HepG2 (cell line): ENCODE results near the gene ASPM. TPM values are rescaled to one million over a fixed set of nuclear protein-coding genes. Genes with fewer than 3 reads are reported as not detected.

Experiments used
- ATAC-seq: fragments of 200-7000 bp; cut with Tn5 transposase; 3 replicates; pipeline ENCODE4 v1.9.1; 2020; ENCODE audit warnings: mild to moderate bottlenecking, moderate library complexity
- BruUV-seq: library from RNA; stranded (reverse); fragments of 400-500 nt; replicated peaks from 2 replicates; lab custom pipeline; 2021; lab: Mats Ljungman, UMichigan
- CTCF ChIA-PET: fragments of 300-600 bp; formaldehyde crosslinking; extraction: SDS; loops from one replicate; lab custom pipeline; 2021; ENCODE audit warnings: low total read pairs, inconsistent platforms, low intra/inter-chr PET ratio; lab: Yijun Ruan, JAX
- POLR2A ChIA-PET: fragments of 350-600 bp; sonication (Branson Sonifier 250); formaldehyde crosslinking; loops from one replicate; lab custom pipeline; 2020; ENCODE audit warnings: antibody characterized with exemption, inconsistent platforms; lab: Yijun Ruan, JAX
- DNase-seq: peaks from one replicate; pipeline ENCODE4 v3.0.0-alpha.2; 2015; ENCODE audit warnings: low spot score
- FAIRE-seq: peaks from 3 replicates; lab custom pipeline; 2011; peaks lifted over from hg19 to GRCh38; lab: Jason Lieb, UNC
- H2AFZ ChIP-seq: one replicate; pipeline ENCODE4 v1.6.1; 2011; ENCODE audit warnings: low read length, inconsistent platforms
- H3K27ac ChIP-seq: fragments of 300-600 bp; 3 replicates; pipeline ENCODE4 v1.8.0; 2011; ENCODE audit warnings: mixed run types, mild to moderate bottlenecking, mixed read lengths, low read length, inconsistent platforms; ENCODE audit not compliant: insufficient read depth; ENCODE audit errors: extremely low read length
- H3K27me3 ChIP-seq, 2 experiments: fragments of 200-600 bp in 1 of 2; 2 replicates in 1 of 2; 3 replicates in 1 of 2; pipeline versions ENCODE4 v1.6.0 to v1.8.0; 2011; ENCODE audit warnings: low read length in 2 of 2, mild to moderate bottlenecking in 2 of 2, moderate library complexity in 2 of 2, inconsistent platforms in 1 of 2; ENCODE audit not compliant: insufficient read depth in 2 of 2, control insufficient read depth in 1 of 2
- H3K36me3 ChIP-seq, 2 experiments: fragments of 200-600 bp in 1 of 2; replicated peaks in 1 of 2; 2 replicates in 1 of 2; 3 replicates in 1 of 2; pipeline versions ENCODE4 v1.5.1 to v1.8.0; 2011; ENCODE audit warnings: low read length in 2 of 2, inconsistent platforms in 1 of 2; ENCODE audit not compliant: insufficient read depth in 2 of 2, control insufficient read depth in 1 of 2
- H3K4me1 ChIP-seq: 2 replicates; pipeline ENCODE4 v1.5.1; 2012; ENCODE audit warnings: low read length, inconsistent platforms; ENCODE audit not compliant: insufficient read depth
- H3K4me2 ChIP-seq: 2 replicates; pipeline ENCODE4 v1.6.0; 2011; ENCODE audit warnings: low read depth, low read length, inconsistent platforms
- H3K4me3 ChIP-seq, 3 experiments: fragments of 200-600 bp in 1 of 3; sonication (generic), shearing (Covaris generic) in 1 of 3; replicated peaks in 1 of 3; 2 replicates each; pipeline ENCODE4 v1.5.1; 2011 to 2016; ENCODE audit warnings: low read length in 3 of 3, inconsistent platforms in 2 of 3, low read depth in 2 of 3, mild to moderate bottlenecking in 2 of 3, control low read depth in 1 of 3, mixed read lengths in 1 of 3; ENCODE audit not compliant: insufficient read depth in 1 of 3
- H3K79me2 ChIP-seq: one replicate; pipeline ENCODE4 v1.6.1; 2011; ENCODE audit warnings: low read length, inconsistent platforms; ENCODE audit not compliant: insufficient read depth
- H3K9ac ChIP-seq: 2 replicates; pipeline ENCODE4 v1.6.0; 2011; ENCODE audit warnings: mild to moderate bottlenecking, low read depth, low read length, inconsistent platforms; ENCODE audit not compliant: insufficient read depth
- H3K9me3 ChIP-seq: 2 replicates; pipeline ENCODE4 v1.5.1; 2012; ENCODE audit warnings: mild to moderate bottlenecking, low read length
- H4K20me1 ChIP-seq: 2 replicates; pipeline ENCODE4 v1.6.0; 2011; ENCODE audit warnings: inconsistent platforms, mild to moderate bottlenecking, low read length, moderate library complexity; ENCODE audit not compliant: insufficient read depth
- ATF7-NPFF ChIP-seq: sonication (generic); formaldehyde crosslinking; IDR thresholded peaks from 2 replicates; pipeline ENCODE4 v1.8.1; 2023; ENCODE audit warnings: mild to moderate bottlenecking, low read depth, missing genetic modification reagents, moderate library complexity
- CCAR2 ChIP-seq: fragments of 200-400 bp; formaldehyde crosslinking; optimal IDR thresholded peaks from 2 replicates; pipeline ENCODE3; 2018; ENCODE audit warnings: low read depth, mild to moderate bottlenecking, low read length, moderate library complexity
- FOXO1 ChIP-seq: sonication (generic); formaldehyde crosslinking; IDR thresholded peaks from 2 replicates; pipeline ENCODE4 v1.4.0; 2020; ENCODE audit warnings: missing genetic modification reagents
- GFI1 ChIP-seq: sonication (generic); formaldehyde crosslinking; IDR thresholded peaks from 2 replicates; pipeline ENCODE4 v1.5.0; 2020; ENCODE audit warnings: missing genetic modification reagents, mild to moderate bottlenecking, borderline replicate concordance
- MAFF ChIP-seq: IDR thresholded peaks from 2 replicates; pipeline ENCODE4 v1.6.1; 2011; ENCODE audit warnings: low read depth, low read length, improper control_type of control experiment
- THYN1 ChIP-seq: sonication (generic); formaldehyde crosslinking; IDR thresholded peaks from 2 replicates; pipeline ENCODE4 v1.8.1; 2023; ENCODE audit warnings: low read depth, mild to moderate bottlenecking, moderate library complexity, missing genetic modification reagents, borderline replicate concordance
- TRIM22 ChIP-seq: fragments of 450-650 bp; IDR thresholded peaks from 2 replicates; pipeline ENCODE4 v1.6.1; 2017
- ZFX ChIP-seq: sonication (generic); formaldehyde crosslinking; IDR thresholded peaks from 2 replicates; pipeline ENCODE4 v1.4.0; 2020; ENCODE audit warnings: mild to moderate bottlenecking, low read depth, missing genetic modification reagents, moderate library complexity
- ZNF263 ChIP-seq: sonication (generic); formaldehyde crosslinking; IDR thresholded peaks from 2 replicates; pipeline ENCODE4 v1.4.0; 2020; ENCODE audit warnings: missing genetic modification reagents
- ZNF292 ChIP-seq: sonication (generic); formaldehyde crosslinking; IDR thresholded peaks from 2 replicates; pipeline ENCODE4 v1.8.1; 2022; ENCODE audit warnings: mild to moderate bottlenecking, low read depth, missing genetic modification reagents, borderline replicate concordance
- ZNF44 ChIP-seq: sonication (generic); formaldehyde crosslinking; IDR thresholded peaks from 2 replicates; pipeline ENCODE4 v1.5.1; 2020; ENCODE audit warnings: mild to moderate bottlenecking, missing genetic modification reagents
- ZNF619 ChIP-seq: sonication (generic); formaldehyde crosslinking; IDR thresholded peaks from 2 replicates; pipeline ENCODE4 v1.4.0; 2020; ENCODE audit warnings: mild to moderate bottlenecking, missing genetic modification reagents
- ZNF766 ChIP-seq: sonication (generic); formaldehyde crosslinking; IDR thresholded peaks from 2 replicates; pipeline ENCODE4 v1.5.0; 2020; ENCODE audit warnings: missing genetic modification reagents, borderline replicate concordance
- whole genome bisulfite sequencing: methylation state at CpG from one replicate; pipeline ENCODE4 v1.1.6; 2017; ENCODE audit warnings: low lambda C conversion rate; 5-methylcytosine and 5-hydroxymethylcytosine counted together
- in situ Hi-C: cut with HindIII; loops from 2 replicates; pipeline ENCODE4 v1.10.0; 2017; ENCODE audit warnings: low pct_unique_long_range_greater_than_20kb; ENCODE audit not compliant: extremely low pct_ligation_motif_present
- intact Hi-C: fragments of 100-400 bp; cut with micrococcal nuclease; formaldehyde crosslinking; loops from one replicate; pipeline ENCODE4 v1.10.0; 2022; ENCODE audit not compliant: unreplicated experiment
- polyA plus RNA-seq, 8 experiments: library from polyadenylated mRNA; depleted of rRNA in 3 of 8; stranded (reverse) in 7 of 8; unstranded in 1 of 8; fragments of >200 nt; fragmentation: Illumina TruSeq in 4 of 8; extraction: Trizol in 4 of 8; gene quantifications; 2 replicates each; pipeline versions ENCODE4 v1.2.1 to v1.2.3, GENCODE V29; 2011 to 2016; ENCODE audit warnings: low read depth in 4 of 8, missing spikeins in 1 of 8, mixed read lengths in 1 of 8; ENCODE audit not compliant: insufficient read depth in 1 of 8
- total RNA-seq, 5 experiments: library from RNA; depleted of rRNA; stranded (reverse); fragments of >200 nt; fragmentation: Illumina TruSeq; extraction: Trizol; gene quantifications; 2 replicates each; pipeline ENCODE4 v1.2.3, GENCODE V29; 2016; ENCODE audit warnings: low read depth in 1 of 5
- TF ChIP-seq, protein P1 (sequence below): sonication (generic); formaldehyde crosslinking; IDR thresholded peaks from 2 replicates; pipeline ENCODE4 v1.4.0; 2020; ENCODE audit warnings: missing genetic modification reagents, low read depth, mild to moderate bottlenecking, borderline replicate concordance
- TF ChIP-seq, protein P2 (sequence below): sonication (generic); formaldehyde crosslinking; IDR thresholded peaks from 2 replicates; pipeline ENCODE4 v1.5.1; 2020; ENCODE audit warnings: missing genetic modification reagents, mild to moderate bottlenecking, borderline replicate concordance
- TF ChIP-seq, protein P3 (sequence below): sonication (generic); formaldehyde crosslinking; IDR thresholded peaks from 2 replicates; pipeline ENCODE4 v1.8.0; 2023; ENCODE audit warnings: mild to moderate bottlenecking, missing genetic modification reagents

ASPM gene
- total and polyA plus RNA-seq, 2 of the 13 experiments (the other 11 are each of a cell fraction or from before 2014, with no cell fraction given): 7.7 to 29.1 TPM

GRCh38 chr1:197137322-197137721, 9.1 kb downstream of the ASPM start:
- Histone ChIP-seq H3K79me2 (peaks cover 9% of the 10 kb centered on the region), H3K4me1 (peaks cover 24% of the 10 kb centered on the region)
- in situ Hi-C loops: no loop called here
- TF ChIP-seq THYN1: no peak
- no peak for TF ChIP-seq ZNF619 (CRISPR knock-in tag)
- TF ChIP-seq, protein P1, sequence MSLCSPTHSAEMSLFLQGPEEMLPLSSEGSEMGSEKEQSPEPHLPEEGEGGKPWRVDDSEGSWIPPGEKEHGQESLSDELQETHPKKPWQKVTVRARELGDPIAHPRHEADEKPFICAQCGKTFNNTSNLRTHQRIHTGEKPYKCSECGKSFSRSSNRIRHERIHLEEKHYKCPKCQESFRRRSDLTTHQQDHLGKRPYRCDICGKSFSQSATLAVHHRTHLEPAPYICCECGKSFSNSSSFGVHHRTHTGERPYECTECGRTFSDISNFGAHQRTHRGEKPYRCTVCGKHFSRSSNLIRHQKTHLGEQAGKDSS (CRISPR knock-in tag): no peak
- TF ChIP-seq GFI1 (CRISPR knock-in tag): no peak
- no peak for TF ChIP-seq ZNF263
- TF ChIP-seq ZNF44 (CRISPR knock-in tag): no peak
- TF ChIP-seq MAFF: no peak
- no peak for TF ChIP-seq ZNF292
- TF ChIP-seq ATF7-NPFF (CRISPR knock-in tag): no peak
- TF ChIP-seq ZNF766 (CRISPR knock-in tag): no peak
- TF ChIP-seq FOXO1 (CRISPR knock-in tag): no peak
- TF ChIP-seq ZFX: no peak
- no peak for TF ChIP-seq CCAR2
- TF ChIP-seq, protein P2, sequence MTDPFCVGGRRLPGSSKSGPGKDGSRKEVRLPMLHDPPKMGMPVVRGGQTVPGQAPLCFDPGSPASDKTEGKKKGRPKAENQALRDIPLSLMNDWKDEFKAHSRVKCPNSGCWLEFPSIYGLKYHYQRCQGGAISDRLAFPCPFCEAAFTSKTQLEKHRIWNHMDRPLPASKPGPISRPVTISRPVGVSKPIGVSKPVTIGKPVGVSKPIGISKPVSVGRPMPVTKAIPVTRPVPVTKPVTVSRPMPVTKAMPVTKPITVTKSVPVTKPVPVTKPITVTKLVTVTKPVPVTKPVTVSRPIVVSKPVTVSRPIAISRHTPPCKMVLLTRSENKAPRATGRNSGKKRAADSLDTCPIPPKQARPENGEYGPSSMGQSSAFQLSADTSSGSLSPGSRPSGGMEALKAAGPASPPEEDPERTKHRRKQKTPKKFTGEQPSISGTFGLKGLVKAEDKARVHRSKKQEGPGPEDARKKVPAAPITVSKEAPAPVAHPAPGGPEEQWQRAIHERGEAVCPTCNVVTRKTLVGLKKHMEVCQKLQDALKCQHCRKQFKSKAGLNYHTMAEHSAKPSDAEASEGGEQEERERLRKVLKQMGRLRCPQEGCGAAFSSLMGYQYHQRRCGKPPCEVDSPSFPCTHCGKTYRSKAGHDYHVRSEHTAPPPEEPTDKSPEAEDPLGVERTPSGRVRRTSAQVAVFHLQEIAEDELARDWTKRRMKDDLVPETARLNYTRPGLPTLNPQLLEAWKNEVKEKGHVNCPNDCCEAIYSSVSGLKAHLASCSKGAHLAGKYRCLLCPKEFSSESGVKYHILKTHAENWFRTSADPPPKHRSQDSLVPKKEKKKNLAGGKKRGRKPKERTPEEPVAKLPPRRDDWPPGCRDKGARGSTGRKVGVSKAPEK (CRISPR knock-in tag): no peak
- TF ChIP-seq, protein P3, sequence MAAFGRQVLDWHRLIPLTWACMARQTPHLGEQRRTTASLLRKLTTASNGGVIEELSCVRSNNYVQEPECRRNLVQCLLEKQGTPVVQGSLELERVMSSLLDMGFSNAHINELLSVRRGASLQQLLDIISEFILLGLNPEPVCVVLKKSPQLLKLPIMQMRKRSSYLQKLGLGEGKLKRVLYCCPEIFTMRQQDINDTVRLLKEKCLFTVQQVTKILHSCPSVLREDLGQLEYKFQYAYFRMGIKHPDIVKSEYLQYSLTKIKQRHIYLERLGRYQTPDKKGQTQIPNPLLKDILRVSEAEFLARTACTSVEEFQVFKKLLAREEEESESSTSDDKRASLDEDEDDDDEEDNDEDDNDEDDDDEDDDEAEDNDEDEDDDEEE (CRISPR knock-in tag): no peak
- TF ChIP-seq TRIM22: no peak
- TF ChIP-seq, all 625 proteins: peak for 0
- 93% methylated on average over 7 of the region's 7 CpGs for WGBS
- ATAC-seq: no peak
- ChIA-PET POLR2A (no interaction called here), CTCF (no interaction called here)
- no peak for FAIRE-seq
- no peaks in the 10 kb centered on the region for H4K20me1 ChIP-seq
- H3K27ac ChIP-seq: no peak overlapping the region
- H3K4me3 ChIP-seq: no peak overlapping the region
- H3K9me3 ChIP-seq: no peaks in the 10 kb centered on the region
- no peaks in the 10 kb centered on the region for H3K27me3 ChIP-seq
- H3K4me2 ChIP-seq: no peak overlapping the region
- intact Hi-C loops: no loop called here
- no peak overlapping the region for H3K9ac ChIP-seq
- no peak overlapping the region for H2AFZ ChIP-seq
- no peak for DNase-seq
- peaks cover 2 to 5% of the 10 kb centered on the region in 2 experiments; a peak in 3 of 5 replicates for H3K36me3 ChIP-seq
- no TSS peak for BruUV-seq
